ENCODE data around the gene PNO1.
"Not testable (repeated sequence)": the region's sequence is repeated elsewhere in the genome, so short reads cannot be mapped to it uniquely, and the experiment has no call there.

Gene PNO1

GRCh38 chr2:68157402-68158133, at the start of gene PNO1:
TSS of gene PNO1 (plus strand) at chr2:68157888. CDS start at chr2:68157935, 47 bp downstream.
- peak; percentile 67 to 99 (median 92) for DNase-seq

GRCh38 chr2:68108120-68108519, 49.6 kb upstream of the PNO1 start:
- no peak for DNase-seq

GRCh38 chr2:68110102-68110501, 47.6 kb upstream of the PNO1 start:
- DNase-seq, result no peak

GRCh38 chr2:68115965-68116364, 41.7 kb upstream of the PNO1 start:
- DNase-seq, result no peak

- DNase-seq, result not testable (repeated sequence)
These were observed 39.8 kb upstream of the PNO1 start for GRCh38 chr2:68117922-68118321.

GRCh38 chr2:68118816-68119215, 38.9 kb upstream of the PNO1 start:
- DNase-seq, result no peak

GRCh38 chr2:68119504-68119903, 38.2 kb upstream of the PNO1 start:
- DNase-seq, result no peak

GRCh38 chr2:68121873-68122679, 35.6 kb upstream of the PNO1 start:
- peak in 55 of 56 donors; percentile 6 to 93 (median 54) for DNase-seq

- no peak for DNase-seq
These were observed 35.1 kb upstream of the PNO1 start for GRCh38 chr2:68122680-68122964.

- no peak for DNase-seq
These were observed 33.4 kb upstream of the PNO1 start for GRCh38 chr2:68124321-68124720.

GRCh38 chr2:68125821-68126220, 31.9 kb upstream of the PNO1 start:
- no peak for DNase-seq

GRCh38 chr2:68126561-68126960, 31.1 kb upstream of the PNO1 start:
- DNase-seq, result no peak

GRCh38 chr2:68127358-68128242, 30.1 kb upstream of the PNO1 start:
- DNase-seq, result no peak

GRCh38 chr2:68134120-68134519, 23.6 kb upstream of the PNO1 start:
- DNase-seq, result no peak

- DNase-seq, result no peak
These were observed 23.1 kb upstream of the PNO1 start for GRCh38 chr2:68134554-68134953.

- no peak for DNase-seq
These were observed 22.0 kb upstream of the PNO1 start for GRCh38 chr2:68135448-68136320.

- no peak for DNase-seq
These were observed 15.8 kb upstream of the PNO1 start for GRCh38 chr2:68141875-68142274.

GRCh38 chr2:68151037-68151436, 6.7 kb upstream of the PNO1 start:
- DNase-seq, result no peak

- peak in 1 of 56 donors; percentile 9 for DNase-seq
These were observed 4.9 kb upstream of the PNO1 start for GRCh38 chr2:68152681-68153347.

GRCh38 chr2:68155618-68156017, 2.1 kb upstream of the PNO1 start:
- no peak for DNase-seq
